ENCODE data around the gene C16orf89.

C16orf89 gene

DNA sequence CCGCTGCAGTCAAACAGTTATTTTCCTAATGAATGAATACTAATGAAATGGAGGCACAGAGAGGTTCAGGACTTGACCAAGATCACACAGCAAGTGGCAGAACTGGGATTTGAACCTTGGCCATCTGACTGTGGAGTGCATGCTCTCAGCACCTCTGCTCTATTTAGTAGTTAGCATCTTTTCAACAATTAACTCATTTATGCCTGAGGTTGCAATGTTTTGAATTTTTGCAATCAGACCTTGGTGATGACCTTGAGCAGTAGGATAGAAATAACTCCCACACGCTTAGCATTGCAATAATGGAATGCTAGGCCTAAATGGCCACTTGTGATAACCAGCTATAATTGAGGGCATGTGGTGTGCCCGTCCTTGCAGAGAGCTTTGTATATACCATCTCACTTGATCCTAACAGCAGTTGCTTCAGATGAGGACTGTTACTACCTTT lies 63.0 kb downstream of the C16orf89 start:
- Histone ChIP-seq H3K27me3 (replicated peaks; ENCODE audit: control insufficient read depth, insufficient read depth, low read length) (no peaks in the 10 kb centered on the region; the same call in 1 of the 2 replicates), H3K4me3 (replicated peaks; ENCODE audit: low read depth, low read length) (no peak overlapping the region), H3K36me3 (ENCODE audit: control insufficient read depth, insufficient read depth, low read length) (no peaks in the 10 kb centered on the region)
- DNase-seq (ENCODE audit: extremely low read depth, insufficient read length), result no peak
- TF ChIP-seq, protein P1, sequence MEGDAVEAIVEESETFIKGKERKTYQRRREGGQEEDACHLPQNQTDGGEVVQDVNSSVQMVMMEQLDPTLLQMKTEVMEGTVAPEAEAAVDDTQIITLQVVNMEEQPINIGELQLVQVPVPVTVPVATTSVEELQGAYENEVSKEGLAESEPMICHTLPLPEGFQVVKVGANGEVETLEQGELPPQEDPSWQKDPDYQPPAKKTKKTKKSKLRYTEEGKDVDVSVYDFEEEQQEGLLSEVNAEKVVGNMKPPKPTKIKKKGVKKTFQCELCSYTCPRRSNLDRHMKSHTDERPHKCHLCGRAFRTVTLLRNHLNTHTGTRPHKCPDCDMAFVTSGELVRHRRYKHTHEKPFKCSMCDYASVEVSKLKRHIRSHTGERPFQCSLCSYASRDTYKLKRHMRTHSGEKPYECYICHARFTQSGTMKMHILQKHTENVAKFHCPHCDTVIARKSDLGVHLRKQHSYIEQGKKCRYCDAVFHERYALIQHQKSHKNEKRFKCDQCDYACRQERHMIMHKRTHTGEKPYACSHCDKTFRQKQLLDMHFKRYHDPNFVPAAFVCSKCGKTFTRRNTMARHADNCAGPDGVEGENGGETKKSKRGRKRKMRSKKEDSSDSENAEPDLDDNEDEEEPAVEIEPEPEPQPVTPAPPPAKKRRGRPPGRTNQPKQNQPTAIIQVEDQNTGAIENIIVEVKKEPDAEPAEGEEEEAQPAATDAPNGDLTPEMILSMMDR (IDR thresholded peaks at IDR 0.05; ENCODE audit: insufficient read depth, low read length, poor library complexity, severe bottlenecking), result no peak

DNA sequence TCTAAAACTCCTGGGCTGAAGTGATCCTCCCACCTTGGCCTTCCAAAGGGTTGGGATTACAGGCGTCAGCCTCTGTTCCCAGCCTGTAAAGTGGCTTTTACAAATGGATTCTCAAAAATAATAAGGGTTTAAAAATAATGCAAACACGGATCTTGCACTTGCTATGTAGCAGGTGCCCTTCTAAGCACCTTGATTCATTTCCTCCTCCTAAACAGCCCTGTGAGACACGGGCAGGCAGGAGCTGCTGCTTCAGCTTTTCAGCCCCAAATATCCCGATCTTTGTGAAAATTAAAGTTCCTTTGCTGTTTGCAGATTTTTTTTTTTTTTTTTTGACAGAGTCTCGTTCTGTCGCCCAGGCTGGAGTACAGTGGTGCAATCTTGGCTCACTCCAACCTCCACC lies 63.8 kb downstream of the C16orf89 start:
- no peak for DNase-seq (ENCODE audit: extremely low read depth, insufficient read length)
- Histone ChIP-seq H3K36me3 (ENCODE audit: control insufficient read depth, insufficient read depth, low read length) (no peaks in the 10 kb centered on the region), H3K27me3 (replicated peaks; ENCODE audit: control insufficient read depth, insufficient read depth, low read length) (no peaks in the 10 kb centered on the region; the same call in 1 of the 2 replicates), H3K4me3 (replicated peaks; ENCODE audit: low read depth, low read length) (no peak overlapping the region)
- TF ChIP-seq, protein P1 (IDR thresholded peaks at IDR 0.05; ENCODE audit: insufficient read depth, low read length, poor library complexity, severe bottlenecking), result no peak

DNA sequence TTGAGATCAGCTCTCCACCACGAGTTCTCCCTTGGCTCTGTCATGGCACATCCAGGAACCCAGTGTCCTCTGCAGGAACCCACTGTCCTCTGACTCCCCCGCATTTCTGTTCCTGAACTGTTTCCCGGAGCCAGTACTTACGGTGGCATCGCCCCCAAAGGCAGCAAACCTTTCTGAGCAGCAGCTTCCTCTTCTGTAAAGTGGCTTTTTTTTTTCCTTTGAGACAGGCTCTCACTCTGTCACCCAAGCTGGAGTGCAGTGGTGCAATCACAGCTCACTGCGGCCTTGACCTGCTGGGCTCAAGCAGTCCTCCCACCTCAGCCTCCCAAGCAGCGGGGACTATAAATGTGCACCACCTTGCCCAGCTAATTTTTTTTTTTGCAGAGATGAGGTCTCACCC lies 64.2 kb downstream of the C16orf89 start:
- H3K27me3 ChIP-seq (replicated peaks; ENCODE audit: control insufficient read depth, insufficient read depth, low read length), result no peaks in the 10 kb centered on the region; the same call in 1 of the 2 replicates
- TF ChIP-seq, protein P1 (IDR thresholded peaks at IDR 0.05; ENCODE audit: insufficient read depth, low read length, poor library complexity, severe bottlenecking), result no peak
- no peak overlapping the region for H3K4me3 ChIP-seq (replicated peaks; ENCODE audit: low read depth, low read length)
- no peaks in the 10 kb centered on the region for H3K36me3 ChIP-seq (ENCODE audit: control insufficient read depth, insufficient read depth, low read length)
- no peak for DNase-seq (ENCODE audit: extremely low read depth, insufficient read length)

DNA sequence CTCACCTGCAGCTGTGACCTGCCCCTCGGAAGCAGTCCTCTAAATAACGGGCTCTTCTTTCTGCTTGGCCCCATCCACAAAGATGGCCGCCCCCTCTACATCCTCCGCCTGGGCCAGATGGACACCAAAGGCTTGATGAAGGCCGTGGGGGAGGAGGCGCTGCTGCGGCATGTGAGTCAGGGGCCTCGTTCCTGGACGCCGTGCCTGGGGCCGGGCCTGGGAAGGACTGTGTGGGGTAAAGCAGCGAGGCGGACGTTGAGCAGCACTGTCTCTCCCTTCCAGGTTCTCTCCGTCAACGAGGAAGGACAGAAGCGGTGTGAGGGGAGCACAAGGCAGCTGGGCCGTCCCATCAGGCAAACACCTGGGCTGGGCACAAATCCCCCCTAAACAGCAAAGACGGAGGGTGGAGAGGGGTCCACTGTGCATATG lies 65.2 kb downstream of the C16orf89 start:
- H3K36me3 ChIP-seq (ENCODE audit: control insufficient read depth, insufficient read depth, low read length), result no peaks in the 10 kb centered on the region
- H3K27me3 ChIP-seq (replicated peaks; ENCODE audit: control insufficient read depth, insufficient read depth, low read length), result no peaks in the 10 kb centered on the region; the same call in 1 of the 2 replicates
- TF ChIP-seq, protein P1 (IDR thresholded peaks at IDR 0.05; ENCODE audit: insufficient read depth, low read length, poor library complexity, severe bottlenecking), result no peak
- no peak overlapping the region for H3K4me3 ChIP-seq (replicated peaks; ENCODE audit: low read depth, low read length)
- no peak for DNase-seq (ENCODE audit: extremely low read depth, insufficient read length)

DNA sequence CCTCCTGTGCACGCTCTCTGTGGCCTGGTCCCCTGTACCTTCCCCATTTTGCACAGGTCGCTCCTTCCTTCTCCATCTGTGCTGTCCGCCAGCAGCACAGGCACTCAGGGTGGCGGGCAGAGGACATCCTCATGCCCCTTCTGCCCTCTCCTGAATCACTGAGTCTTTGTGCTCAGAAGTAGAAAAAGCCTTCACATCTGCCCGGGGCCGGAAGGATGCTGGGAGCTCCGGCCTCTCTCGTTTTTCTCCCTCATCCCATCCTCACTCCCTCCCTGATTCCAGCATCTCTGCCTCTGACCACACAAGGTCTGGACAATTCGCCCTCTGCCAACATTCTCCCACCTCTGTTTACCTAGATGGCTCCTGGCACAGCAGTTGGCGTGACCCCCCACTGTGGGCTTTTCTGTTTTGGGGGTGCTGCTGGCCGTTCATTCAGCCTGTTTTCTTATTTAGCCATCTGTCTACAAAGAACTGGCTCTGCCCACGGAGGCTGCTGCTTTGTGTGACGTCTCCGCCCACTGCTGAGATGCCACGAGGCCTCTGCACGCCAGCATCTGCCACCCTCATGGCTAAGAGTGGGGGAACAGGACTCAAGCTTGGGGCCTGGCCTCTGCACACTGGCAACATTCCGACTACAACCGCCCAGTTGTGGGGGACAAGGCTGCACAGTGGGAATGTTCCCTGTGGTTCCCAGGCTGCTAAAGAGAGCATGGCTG lies 70.9 kb downstream of the C16orf89 start:
- TF ChIP-seq, protein P1 (IDR thresholded peaks at IDR 0.05; ENCODE audit: insufficient read depth, low read length, poor library complexity, severe bottlenecking), result no peak
- no peaks in the 10 kb centered on the region; the same call in 1 of the 2 replicates for H3K27me3 ChIP-seq (replicated peaks; ENCODE audit: control insufficient read depth, insufficient read depth, low read length)
- no peak for DNase-seq (ENCODE audit: extremely low read depth, insufficient read length)
- no peak overlapping the region for H3K4me3 ChIP-seq (replicated peaks; ENCODE audit: low read depth, low read length)
- H3K36me3 ChIP-seq (ENCODE audit: control insufficient read depth, insufficient read depth, low read length), result no peaks in the 10 kb centered on the region
